ENCODE data around the gene TMEM253. TPM values are rescaled to one million over a fixed set of nuclear protein-coding genes. Genes with fewer than 3 reads are reported as not detected.

Gene TMEM253
- polyA plus RNA-seq: under 1 TPM; 0.22 to 0.83 (median 0.25) TPM

DNA sequence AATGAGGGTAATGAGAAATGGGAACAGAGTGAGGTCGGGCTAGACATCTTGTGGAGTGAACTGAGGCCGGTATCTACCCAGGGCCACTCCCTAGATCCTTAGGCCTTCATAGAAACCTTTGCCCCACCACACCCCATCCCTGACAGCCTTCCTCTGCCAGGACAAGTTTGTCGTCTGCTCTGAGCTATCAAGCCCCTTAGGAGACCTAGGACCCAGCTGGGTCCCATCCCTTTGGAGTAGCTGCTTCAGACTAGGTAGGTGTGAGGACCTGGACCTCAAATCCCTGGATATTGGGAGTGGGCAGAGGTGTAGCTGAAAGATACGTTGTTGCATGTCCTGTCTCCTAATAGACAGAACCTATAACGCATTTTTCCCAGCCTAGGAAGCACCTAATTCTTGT lies at the start of gene TMEM253:
TMEM253 (plus strand) TSS at position 136 of the 400 bp plus-strand sequence. CDS start 278 bp downstream, outside the sequence.
- 81 to 83% (median 82%) methylated on average over 5 of the region's 5 CpGs for WGBS, 3 donors
- no peak within 1 kb of the TSS for H3K27ac ChIP-seq (ENCODE audit: low read depth, low read length)

DNA sequence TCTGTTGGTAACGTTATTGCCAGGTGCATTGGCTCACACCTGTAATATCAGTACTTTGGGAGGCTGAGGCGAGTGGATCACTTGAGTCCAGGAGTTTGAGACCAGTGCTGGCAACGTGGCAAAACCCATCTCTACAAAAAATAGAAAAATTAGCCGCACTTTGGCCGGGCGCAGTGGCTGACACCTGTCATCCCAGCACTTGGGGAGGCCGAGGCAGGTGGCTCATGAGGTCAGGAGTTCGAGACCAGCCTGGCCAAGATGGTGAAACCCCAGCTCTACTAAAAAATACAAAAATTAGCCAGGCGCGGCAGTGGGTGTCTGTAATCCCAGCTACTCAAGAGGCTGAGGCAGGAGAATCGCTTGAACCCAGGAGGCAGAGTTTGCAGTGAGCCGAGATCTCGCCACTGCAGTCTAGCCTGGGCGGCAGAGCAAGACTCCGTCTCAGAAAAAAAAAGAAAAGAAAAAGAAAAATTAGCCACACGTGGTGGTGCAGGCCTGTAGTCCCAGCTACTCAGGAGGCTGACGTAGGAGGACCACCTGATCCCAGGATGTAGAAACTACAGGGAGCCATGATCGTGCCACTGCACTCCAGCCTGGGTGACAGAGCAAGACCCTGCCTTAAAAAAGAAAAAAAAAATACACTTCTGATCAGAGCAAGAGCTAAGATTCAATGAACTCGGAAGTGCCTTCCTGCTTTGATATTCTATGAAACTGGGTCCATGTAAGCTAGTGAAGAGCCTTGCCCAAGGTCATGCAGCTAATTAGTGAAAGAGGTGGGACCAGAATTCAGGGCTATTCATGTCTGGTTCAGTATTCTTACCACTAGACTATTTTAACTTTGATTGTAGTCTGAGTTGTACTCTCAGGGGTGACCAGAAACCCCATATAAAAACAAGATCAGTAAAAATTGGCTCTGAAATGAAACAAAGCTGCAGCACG lies 47.4 kb upstream of the TMEM253 start:
- WGBS, 3 donors: 86 to 93% (median 92%) methylated on average over 20 of the region's 20 CpGs
- H3K27ac ChIP-seq (ENCODE audit: low read depth, low read length): no peak overlapping the region

GRCh38 chr14:21054123-21054767 lies 46.6 kb upstream of the TMEM253 start:
- H3K27ac ChIP-seq (ENCODE audit: low read depth, low read length): no peak overlapping the region
- WGBS, 3 donors: 31 to 71% (median 71%) methylated on average over 3 of the region's 3 CpGs

- WGBS, 3 donors: 63 to 78% (median 71%) methylated on average over 4 of the region's 4 CpGs
Observed at GRCh38 chr14:21054768-21055145, 46.1 kb upstream of the TMEM253 start.

DNA sequence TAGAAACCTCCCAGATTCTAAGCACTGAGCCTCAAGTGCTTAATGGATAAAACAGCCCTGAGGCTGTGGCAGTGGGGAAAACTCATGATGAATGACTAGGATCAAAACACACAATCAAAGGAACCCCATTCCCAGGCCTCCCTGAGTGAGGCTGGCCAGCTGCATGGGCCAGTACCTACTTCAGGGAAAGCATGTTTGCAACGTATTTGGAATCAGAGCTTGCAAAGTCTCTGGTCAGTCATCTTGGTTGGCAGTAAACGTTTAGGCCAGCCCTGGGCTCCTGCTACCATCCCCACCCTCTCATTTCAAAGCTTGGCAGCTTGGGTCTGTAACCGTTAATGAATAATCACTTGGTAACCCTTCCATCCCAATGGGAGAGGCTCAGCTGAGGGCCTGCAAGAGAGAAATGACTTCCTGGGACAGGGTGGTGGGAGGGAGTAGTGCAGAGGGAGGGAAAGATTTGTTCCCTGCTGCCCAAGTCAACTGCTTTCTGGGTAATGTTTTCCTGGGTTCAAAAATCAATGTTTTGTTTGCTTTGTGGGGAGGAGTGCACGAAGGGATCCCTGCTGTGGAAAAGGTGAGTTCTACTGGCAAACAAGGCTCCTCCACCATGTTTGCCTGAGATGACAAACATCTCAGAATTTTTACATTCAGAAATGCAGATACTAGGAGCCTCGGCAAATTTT lies 45.3 kb upstream of the TMEM253 start:
- WGBS, 3 donors: 36 to 74% (median 62%) methylated on average over 5 of the region's 5 CpGs
- H3K27ac ChIP-seq (ENCODE audit: low read depth, low read length): no peak overlapping the region

More at GRCh38 chr14:21054768-21055145, 46.1 kb upstream of the TMEM253 start:
- no peak overlapping the region for H3K27ac ChIP-seq (ENCODE audit: low read depth, low read length)

- H3K27ac ChIP-seq (ENCODE audit: low read depth, low read length): no peak overlapping the region
- 73 to 79% (median 77%) methylated on average over 10 of the region's 10 CpGs for WGBS, 3 donors
Observed at GRCh38 chr14:21056520-21057163, 44.2 kb upstream of the TMEM253 start.

DNA sequence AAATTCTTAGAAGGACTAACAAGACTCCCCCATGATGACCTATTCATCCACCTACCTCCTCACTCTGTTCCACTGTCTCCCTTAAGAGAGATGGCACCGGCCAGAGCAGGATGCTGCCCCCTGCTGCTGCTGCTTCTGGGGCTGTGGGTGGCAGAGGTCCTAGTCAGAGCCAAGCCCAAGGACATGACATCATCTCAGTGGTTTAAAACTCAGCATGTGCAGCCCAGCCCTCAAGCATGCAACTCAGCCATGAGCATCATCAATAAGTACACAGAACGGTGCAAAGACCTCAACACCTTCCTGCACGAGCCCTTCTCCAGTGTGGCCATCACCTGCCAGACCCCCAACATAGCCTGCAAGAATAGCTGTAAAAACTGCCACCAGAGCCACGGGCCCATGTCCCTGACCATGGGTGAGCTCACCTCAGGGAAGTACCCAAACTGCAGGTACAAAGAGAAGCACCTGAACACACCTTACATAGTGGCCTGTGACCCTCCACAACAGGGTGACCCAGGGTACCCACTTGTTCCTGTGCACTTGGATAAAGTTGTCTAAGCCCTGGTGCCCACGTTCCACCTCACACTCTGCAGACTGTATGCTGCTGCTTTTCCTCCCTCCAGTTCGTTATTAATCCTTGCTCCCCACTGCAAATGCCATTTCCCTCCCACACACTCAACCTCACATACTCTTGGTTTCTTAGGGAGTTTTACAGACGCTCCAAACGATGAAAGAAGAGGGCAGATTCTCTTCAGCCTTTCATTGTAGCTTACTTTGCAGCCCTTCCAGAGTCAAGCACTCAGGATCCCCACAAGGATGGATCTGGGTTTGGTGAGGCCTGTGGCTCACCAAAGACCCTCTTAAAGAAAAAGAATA lies 42.8 kb upstream of the TMEM253 start, which contains the start of gene RNASE8:
RNASE8 (plus strand) TSS at position 20 of the 873 bp plus-strand sequence; CDS start at position 91, 71 bp downstream.
- 70 to 77% (median 71%) methylated on average over 8 of the region's 8 CpGs for WGBS, 3 donors
- no peak within 1 kb of the TSS for H3K27ac ChIP-seq (ENCODE audit: low read depth, low read length)

GRCh38 chr14:21058903-21059302 lies 42.0 kb upstream of the TMEM253 start:
- no peak overlapping the region for H3K27ac ChIP-seq (ENCODE audit: low read depth, low read length)
- 86 to 92% (median 89%) methylated on average over 5 of the region's 5 CpGs for WGBS, 3 donors

DNA sequence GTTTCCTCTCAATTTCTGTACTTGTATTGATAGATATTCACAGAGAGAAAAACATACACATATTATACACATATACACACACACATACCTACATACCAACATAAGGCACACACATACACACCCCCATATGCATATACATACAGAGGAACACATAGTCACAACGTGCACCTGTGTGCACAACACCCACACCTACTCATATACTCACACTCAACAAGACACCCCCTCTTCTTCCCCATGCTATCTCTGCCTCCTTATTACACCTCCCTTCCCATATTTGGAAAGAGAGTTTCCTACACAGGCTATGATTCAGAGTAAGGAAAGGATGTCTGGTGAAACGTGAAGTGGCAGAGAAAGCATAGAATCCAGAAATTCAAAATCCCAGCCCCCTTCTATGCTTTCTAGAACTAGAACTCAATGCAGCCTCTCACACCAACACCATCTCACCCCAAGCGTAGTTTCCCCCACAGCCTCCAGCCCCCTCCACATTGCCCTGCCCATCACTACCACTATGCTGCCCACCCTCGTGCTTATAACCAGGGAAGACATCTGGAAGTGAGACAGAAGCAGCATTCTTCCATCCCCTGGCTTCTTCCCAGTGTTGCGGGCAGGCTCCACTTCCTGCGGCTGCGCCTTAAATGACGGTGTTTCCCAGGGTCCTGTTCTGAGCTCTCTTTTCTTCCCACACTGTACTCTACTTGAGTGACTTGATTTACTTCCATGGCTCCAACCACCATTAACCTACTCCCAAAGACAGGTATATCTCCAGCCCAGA lies 40.8 kb upstream of the TMEM253 start:
- no peak overlapping the region for H3K27ac ChIP-seq (ENCODE audit: low read depth, low read length)
- WGBS, 3 donors: 68 to 82% (median 76%) methylated on average over 8 of the region's 8 CpGs

- 32 to 77% (median 71%) methylated on average over 13 of the region's 13 CpGs for WGBS, 3 donors
- no peak overlapping the region for H3K27ac ChIP-seq (ENCODE audit: low read depth, low read length)
Observed at GRCh38 chr14:21060614-21061346, 40.1 kb upstream of the TMEM253 start.

DNA sequence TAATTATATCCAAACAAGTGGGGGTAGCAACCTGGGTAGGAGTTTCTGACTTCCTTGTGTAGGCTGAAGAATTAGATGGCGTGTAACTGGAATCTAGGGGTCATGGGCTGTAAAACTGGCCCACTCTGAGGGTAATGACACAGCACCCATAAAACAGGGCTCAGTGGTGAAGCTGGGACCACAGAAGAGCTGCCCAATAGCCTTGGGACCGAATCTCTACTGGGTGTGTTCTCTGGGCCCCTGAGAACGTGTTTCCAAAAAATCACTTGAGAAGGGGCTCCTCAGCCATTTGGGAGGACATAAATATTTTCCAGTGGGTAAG lies 39.6 kb upstream of the TMEM253 start:
- WGBS, 3 donors: 85 to 94% (median 90%) methylated on average over 3 of the region's 3 CpGs

DNA sequence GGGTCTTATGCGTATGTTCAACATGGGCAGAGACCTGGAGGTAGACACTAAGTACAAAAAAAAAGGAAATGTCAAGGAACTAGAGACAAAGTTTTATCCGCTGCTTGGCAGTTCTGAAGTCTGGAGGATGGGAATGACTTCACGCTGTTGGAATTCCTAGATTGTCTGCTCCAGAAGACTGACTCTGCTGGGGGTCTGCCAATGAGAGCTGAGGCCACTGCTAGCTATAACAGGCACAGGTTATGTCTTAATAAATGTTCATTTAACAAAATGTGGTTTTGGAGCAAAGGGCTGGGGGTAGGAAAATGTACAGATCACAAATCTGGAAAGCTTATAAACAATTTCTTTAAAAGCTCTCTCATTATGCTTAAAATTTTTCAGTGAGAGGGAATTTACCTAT lies 37.4 kb upstream of the TMEM253 start:
- 59 to 81% (median 61%) methylated on average over 3 of the region's 3 CpGs for WGBS, 3 donors
- H3K27ac ChIP-seq (ENCODE audit: low read depth, low read length): no peak overlapping the region

More for the DNA sequence above, 39.6 kb upstream of the TMEM253 start:
- H3K27ac ChIP-seq (ENCODE audit: low read depth, low read length): no peak overlapping the region

DNA sequence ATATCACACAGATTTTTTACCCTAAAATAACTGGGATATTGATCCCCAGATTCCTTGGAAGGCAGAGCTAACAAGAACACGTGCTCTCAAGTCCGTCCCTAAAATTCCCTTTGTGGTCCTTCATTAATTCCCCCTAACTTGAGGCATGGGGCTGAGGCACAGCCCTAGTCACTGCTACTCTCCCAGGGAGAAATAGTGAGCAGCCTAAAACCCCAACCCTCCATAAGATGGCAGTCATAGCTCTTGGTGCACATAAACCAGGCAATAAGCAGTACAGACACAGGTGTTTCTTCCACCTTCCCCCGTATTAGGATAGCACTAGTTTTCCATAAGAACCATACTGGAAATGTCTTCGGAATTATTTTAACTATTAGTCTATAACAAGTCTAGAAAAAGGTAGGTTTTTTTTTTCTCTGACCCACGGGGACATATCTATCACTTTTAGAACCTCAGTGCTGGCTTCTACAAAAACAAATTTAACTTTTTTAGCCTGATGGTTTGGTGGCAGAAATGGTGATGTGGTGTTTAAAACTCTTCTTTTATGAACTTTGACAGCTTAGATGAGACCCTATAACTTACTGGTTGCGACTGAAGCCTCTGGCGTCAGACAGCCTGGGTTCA lies 33.9 kb upstream of the TMEM253 start:
- WGBS, 3 donors: 65 to 84% (median 84%) methylated on average over 7 of the region's 7 CpGs
- no peak overlapping the region for H3K27ac ChIP-seq (ENCODE audit: low read depth, low read length)

GRCh38 chr14:21068521-21069387 lies 32.1 kb upstream of the TMEM253 start:
- H3K27ac ChIP-seq (ENCODE audit: low read depth, low read length): no peak overlapping the region
- WGBS, 3 donors: 1 to 9% (median 2%) methylated on average over 45 of the region's 45 CpGs
